ENCODE results near the gene EHBP1.

- TF ChIP-seq POLR2A (IDR thresholded peaks at IDR 0.05) (no peak), CTCF (IDR thresholded peaks at IDR 0.05) (no peak), EP300 (IDR thresholded peaks at IDR 0.05) (no peak)
These were observed 329.0 kb downstream of the EHBP1 start for GRCh38 chr2:63034526-63034925.

Measured in suprapubic skin (tissue), 3 donors.